HAP-1 (cell line): Measurements from ENCODE around the gene PANK4.

Experiments used
- DNase-seq, 2 experiments: peaks; one replicate each; pipeline ENCODE4 v3.0.0-alpha.2; 2016 to 2020; ENCODE audit warnings: low spot score in 2 of 2
- H3K27me3 ChIP-seq: fragments of 250-450 bp; sonication (Bioruptor Pico); 2 replicates; pipeline ENCODE4 v1.5.1; 2020; ENCODE audit warnings: low read depth, mild to moderate bottlenecking, moderate library complexity
- H3K36me3 ChIP-seq: fragments of 250-450 bp; sonication (Bioruptor Pico); replicated peaks from 2 replicates; pipeline ENCODE4 v1.5.1; 2020; ENCODE audit warnings: mild to moderate bottlenecking
- H3K4me1 ChIP-seq: fragments of 250-450 bp; sonication (Bioruptor Pico); 2 replicates; pipeline ENCODE4 v1.5.1; 2020; ENCODE audit warnings: mild to moderate bottlenecking
- H3K4me3 ChIP-seq: fragments of 250-450 bp; sonication (Bioruptor Pico); 2 replicates; pipeline ENCODE4 v1.5.1; 2020; ENCODE audit warnings: mild to moderate bottlenecking, moderate library complexity
- H3K9me3 ChIP-seq: fragments of 250-450 bp; sonication (Bioruptor Pico); 2 replicates; pipeline ENCODE4 v1.5.1; 2020; ENCODE audit warnings: mild to moderate bottlenecking, moderate library complexity
- in situ Hi-C: fragments of 300-500 bp; cut with MboI; formaldehyde crosslinking; loops from 3 replicates; pipeline ENCODE4 v1.14.3; 2020; ENCODE audit warnings: low sequenced_read_pairs, inconsistent platforms, mixed read lengths

PANK4 gene

DNA sequence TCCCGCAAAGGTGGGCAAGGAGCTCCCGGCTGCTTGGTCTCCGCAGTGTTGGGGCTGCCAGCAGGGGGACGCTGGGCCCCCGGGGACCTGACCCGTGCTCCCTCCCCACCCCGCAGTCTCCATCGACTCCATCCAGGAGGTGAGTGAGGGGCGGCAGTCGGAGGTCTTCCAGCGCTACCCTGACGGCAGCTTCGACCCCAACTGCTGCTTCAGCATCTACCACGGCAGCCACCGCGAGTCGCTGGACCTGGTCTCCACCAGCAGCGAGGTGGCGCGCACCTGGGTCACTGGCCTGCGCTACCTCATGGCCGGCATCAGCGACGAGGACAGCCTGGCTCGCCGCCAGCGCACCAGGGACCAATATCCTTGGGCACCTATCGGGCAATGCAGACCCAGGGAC, 46.8 kb downstream of the PANK4 start:
- Histone ChIP-seq H3K27me3 (no peaks in the 10 kb centered on the region; the same call in 1 of the 2 replicates), H3K4me3 (no peak overlapping the region), H3K4me1 (no peaks in the 10 kb centered on the region), H3K9me3 (no peaks in the 10 kb centered on the region), H3K36me3 (no peaks in the 10 kb centered on the region)
- no peak for DNase-seq
- in situ Hi-C loops: no loop called here

DNA sequence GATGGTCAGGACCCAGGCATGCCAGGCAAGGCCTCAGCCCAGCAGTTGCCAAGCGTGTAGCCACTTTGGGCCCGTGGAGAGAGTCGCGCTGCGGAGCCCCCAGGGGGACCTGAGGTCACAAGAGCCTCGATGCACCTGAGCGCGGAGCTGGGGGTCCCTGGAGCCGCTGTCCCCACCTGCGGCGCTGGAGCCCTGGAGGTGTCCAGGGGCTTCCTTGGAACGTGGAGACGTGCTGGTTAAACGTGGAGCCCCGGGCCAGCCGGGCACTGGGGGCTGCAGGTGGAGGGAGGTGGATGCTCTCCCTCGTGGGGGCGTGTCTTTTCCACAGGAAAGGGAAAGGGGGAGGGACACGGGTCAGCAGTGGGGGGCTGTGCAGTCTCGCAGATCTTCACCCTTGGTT, 47.2 kb downstream of the PANK4 start:
- Histone ChIP-seq H3K4me3 (no peak overlapping the region), H3K36me3 (no peaks in the 10 kb centered on the region), H3K4me1 (no peaks in the 10 kb centered on the region), H3K9me3 (no peaks in the 10 kb centered on the region), H3K27me3 (no peaks in the 10 kb centered on the region; the same call in 1 of the 2 replicates)
- in situ Hi-C loops: no loop called here
- no peak for DNase-seq

DNA sequence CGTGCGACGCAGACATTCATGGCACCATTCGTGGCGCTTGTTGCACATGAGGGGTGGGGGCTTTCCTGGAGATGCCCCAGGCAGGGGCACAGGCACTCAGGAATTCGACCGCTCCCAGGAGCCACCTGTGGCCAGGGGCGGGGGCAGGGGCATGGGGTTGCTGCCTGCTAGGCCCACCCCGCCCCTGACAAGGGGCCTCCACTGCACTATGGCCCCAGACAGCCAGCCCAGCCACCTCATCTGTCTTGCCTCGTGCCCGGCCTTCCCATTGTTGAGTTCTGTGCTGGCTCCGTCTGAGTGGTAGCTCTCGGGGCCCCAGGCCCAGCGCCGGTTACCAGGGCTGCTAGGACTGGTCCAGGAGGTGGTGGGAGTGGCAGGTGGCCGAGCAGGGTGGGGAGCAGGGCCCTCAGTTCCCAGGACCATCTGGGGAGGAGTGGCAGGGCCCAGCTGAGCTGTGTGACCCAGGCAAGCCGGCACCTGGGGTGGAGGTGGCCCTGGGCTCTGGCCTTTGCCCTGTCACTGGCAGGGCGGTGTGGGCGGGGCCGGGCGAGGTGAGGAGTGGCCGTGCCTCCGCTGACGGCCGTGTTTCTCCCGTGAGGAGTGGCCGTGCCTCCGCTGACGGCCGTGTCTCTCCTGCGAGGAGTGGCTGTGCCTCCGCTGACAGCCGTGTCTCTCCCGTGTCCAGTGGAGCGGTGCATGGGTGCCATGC, 48.5 kb downstream of the PANK4 start:
- no peak for DNase-seq
- no peak overlapping the region for H3K4me3 ChIP-seq
- no peaks in the 10 kb centered on the region for H3K9me3 ChIP-seq
- no peaks in the 10 kb centered on the region for H3K36me3 ChIP-seq
- H3K27me3 ChIP-seq: no peaks in the 10 kb centered on the region; the same call in 1 of the 2 replicates
- in situ Hi-C loops: no loop called here
- H3K4me1 ChIP-seq: no peaks in the 10 kb centered on the region

DNA sequence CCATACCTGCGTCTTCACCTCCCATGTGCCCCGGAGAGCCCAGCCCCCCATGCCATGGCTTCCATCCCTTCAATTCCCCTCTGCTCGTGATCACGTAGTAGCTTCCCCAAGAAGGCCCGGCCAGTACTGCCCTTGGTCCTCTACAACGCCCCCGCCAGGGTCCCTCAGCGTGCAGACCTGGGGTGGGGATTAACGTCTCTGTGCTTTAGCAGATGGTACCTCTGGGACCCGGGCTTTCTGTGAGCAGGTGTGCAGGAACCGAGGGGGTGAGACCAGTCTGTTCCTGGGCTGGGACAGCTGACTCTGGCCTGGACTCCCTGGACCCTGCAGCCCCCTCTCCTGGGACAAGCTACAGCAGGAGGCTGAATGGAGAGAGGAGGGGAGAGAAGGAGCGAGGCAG, 49.1 kb downstream of the PANK4 start:
- Histone ChIP-seq H3K4me1 (no peaks in the 10 kb centered on the region), H3K9me3 (no peaks in the 10 kb centered on the region), H3K27me3 (no peaks in the 10 kb centered on the region; the same call in 1 of the 2 replicates), H3K36me3 (no peaks in the 10 kb centered on the region), H3K4me3 (no peak overlapping the region)
- DNase-seq: no peak
- in situ Hi-C loops: no loop called here

DNA sequence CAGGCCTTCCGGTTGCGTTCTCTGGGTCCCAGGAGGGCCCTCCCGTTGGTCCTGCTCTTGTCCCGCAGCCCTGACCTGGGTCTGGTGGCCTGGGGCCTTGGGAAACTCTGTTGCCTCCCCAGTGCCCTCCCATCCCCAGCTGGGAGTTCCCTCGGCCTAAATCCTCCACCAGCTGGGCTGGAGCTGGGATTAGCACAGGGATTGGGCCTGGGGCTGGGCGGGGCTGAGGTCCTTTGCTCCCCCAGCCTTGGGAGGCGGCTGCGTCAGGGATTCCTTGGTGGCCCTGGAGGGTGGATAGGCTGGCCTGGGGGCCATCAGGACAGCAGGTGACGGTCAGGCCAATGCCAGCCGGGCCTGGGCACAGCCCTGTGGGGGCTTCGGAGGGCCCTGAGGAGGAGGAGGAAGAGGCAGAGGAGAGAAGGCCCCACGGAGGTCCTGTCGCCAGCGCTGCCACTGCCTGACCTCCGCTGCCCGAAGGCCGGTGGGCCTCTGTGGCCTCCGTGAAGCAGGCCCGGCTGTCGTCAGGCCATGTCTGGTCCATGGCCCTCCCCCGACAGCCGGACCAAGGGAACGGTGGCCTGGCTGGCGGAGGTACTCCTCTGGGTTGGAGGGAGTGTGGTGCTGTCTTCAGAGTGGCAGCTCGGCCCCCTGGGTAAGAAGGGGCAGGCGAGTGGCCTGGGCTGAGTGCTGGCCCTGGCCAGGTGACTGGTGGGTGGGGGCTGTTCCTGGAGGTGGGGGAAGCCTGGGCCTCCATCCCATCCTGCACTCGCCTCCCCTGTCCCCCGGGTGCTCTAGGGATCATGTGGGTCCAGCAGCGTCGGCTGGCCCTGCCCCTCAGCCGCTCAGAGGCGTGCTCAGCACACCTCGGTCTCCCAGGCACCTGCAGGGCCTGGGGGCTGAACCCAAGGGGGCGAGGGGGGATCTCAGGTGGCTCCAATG, 50.1 kb downstream of the PANK4 start, which contains the start of gene PLCH2:
Gene PLCH2 (plus strand): TSS at position 229 of the 939 bp plus-strand sequence. CDS start 300 bp downstream, at position 529.
- Histone ChIP-seq H3K4me3 (no peak within 1 kb of the TSS), H3K27me3 (peaks cover under 1% of the 10 kb centered on the region; the same call in 1 of the 2 replicates), H3K4me1 (no peaks in the 10 kb centered on the region), H3K9me3 (no peaks in the 10 kb centered on the region), H3K36me3 (no peaks in the 10 kb centered on the region)
- no peak for DNase-seq
- in situ Hi-C loops: no loop called here

DNA sequence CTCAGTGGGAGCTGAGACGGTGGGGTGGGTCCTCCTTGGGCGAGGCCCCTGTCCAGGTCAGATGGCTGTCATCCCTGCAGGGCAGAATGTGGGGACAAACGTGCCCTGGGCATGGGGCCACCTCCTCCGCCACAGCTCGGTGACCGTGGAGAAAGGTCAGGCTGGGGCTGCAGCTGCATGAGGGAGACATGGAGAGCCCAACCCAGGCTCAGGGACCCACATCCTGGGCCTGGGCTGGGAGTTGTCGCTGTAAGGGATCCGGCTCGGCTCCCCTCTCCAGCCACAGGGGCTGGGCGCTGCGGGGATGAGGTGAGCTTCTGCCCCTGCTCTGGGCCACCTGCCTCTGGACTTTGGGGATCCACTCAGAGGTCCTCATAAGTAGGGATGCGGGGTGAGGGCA, 50.8 kb downstream of the PANK4 start:
- Histone ChIP-seq H3K36me3 (no peaks in the 10 kb centered on the region), H3K27me3 (peaks cover 8% of the 10 kb centered on the region), H3K4me1 (no peaks in the 10 kb centered on the region), H3K9me3 (no peaks in the 10 kb centered on the region), H3K4me3 (no peak overlapping the region)
- in situ Hi-C loops: no loop called here
- no peak for DNase-seq

DNA sequence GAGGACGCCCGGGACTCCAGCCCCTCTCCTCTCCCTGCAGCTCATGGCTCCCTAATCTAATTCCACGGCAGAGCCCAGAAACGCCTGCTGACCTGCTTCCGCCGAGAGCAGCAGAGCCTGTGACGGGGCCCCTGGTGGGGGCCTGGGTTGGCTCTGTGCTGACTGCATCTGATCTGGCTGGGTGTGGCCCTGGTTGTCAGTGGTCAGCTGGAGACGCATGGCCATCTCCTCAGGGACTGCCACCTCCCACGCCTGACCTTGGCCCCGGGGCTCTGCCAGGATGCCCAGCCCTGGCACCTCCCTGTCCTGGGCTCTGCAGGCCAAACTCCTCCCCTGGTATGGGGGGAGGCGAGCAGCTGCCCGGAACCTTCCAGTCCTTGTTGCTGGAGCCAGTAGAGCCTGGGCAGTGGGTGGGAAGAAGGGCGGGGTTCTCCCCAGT, 51.4 kb downstream of the PANK4 start:
- Histone ChIP-seq H3K4me1 (no peaks in the 10 kb centered on the region), H3K4me3 (no peak overlapping the region), H3K9me3 (no peaks in the 10 kb centered on the region), H3K36me3 (no peaks in the 10 kb centered on the region), H3K27me3 (peaks cover 14% of the 10 kb centered on the region)
- in situ Hi-C loops: no loop called here
- DNase-seq: no peak

DNA sequence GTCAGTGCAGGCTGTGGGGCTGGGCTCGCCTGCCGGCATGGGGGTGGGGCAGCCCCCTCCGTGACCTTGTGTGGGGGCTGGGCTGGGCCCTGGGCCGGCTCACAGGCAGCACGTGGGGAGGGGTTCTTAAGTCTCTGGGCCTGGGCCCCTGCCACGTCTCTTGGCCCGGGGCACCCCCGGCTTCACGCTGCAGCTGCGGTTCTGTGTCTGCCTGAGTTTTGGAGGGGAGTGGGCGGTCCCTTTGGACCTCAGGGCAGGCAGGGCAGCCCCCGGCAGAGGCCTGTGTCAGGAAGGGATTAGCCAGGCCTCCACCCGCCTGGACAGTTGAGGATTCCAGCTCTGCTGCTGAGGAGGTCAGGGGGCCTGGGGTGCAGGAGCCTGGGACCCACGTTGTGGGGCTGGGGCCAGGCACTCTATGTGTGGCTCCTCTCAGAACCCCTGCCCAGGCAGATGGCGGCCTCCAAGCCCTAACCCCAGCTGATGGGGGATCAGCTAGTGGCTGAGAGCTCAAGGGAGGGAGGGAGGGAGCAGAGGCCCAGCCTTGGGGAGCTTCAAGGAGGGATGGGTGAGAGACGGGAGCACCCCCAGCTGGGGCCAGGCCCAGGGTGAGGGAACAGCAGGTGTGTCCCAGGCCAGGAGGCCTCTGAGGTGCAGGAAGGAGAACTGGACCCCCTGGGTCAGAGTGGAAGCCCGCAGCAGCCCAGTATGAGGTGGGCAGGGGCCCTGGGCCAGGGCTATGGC, 52.1 kb downstream of the PANK4 start:
- H3K36me3 ChIP-seq: no peaks in the 10 kb centered on the region
- peaks cover 17% of the 10 kb centered on the region for H3K27me3 ChIP-seq
- H3K4me1 ChIP-seq: no peaks in the 10 kb centered on the region
- in situ Hi-C loops: no loop called here
- DNase-seq: no peak
- no peak overlapping the region for H3K4me3 ChIP-seq
- H3K9me3 ChIP-seq: no peaks in the 10 kb centered on the region

DNA sequence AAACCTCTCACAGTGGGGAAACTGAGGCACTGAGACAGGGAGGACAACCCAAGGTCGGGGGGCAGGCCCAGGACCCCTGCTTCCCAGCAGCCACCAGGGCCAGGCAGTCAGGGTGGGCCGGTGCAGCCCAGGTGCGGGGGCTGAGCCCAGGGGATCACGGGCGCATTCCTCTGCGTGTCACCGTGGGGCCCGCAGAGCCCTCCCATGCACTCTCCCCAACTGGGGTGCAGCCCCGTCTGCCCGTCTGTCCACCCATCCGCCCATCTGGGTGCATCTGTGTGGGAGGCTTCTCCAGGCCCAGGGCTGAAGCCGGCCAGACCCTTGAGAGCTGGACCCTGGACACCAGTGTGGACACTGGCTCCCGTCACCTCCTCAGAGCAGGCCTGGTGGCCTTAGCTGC, 53.2 kb downstream of the PANK4 start:
- Histone ChIP-seq H3K27me3 (peaks cover 17% of the 10 kb centered on the region), H3K9me3 (no peaks in the 10 kb centered on the region), H3K4me3 (no peak overlapping the region), H3K4me1 (no peaks in the 10 kb centered on the region), H3K36me3 (no peaks in the 10 kb centered on the region)
- in situ Hi-C loops: no loop called here
- no peak for DNase-seq

DNA sequence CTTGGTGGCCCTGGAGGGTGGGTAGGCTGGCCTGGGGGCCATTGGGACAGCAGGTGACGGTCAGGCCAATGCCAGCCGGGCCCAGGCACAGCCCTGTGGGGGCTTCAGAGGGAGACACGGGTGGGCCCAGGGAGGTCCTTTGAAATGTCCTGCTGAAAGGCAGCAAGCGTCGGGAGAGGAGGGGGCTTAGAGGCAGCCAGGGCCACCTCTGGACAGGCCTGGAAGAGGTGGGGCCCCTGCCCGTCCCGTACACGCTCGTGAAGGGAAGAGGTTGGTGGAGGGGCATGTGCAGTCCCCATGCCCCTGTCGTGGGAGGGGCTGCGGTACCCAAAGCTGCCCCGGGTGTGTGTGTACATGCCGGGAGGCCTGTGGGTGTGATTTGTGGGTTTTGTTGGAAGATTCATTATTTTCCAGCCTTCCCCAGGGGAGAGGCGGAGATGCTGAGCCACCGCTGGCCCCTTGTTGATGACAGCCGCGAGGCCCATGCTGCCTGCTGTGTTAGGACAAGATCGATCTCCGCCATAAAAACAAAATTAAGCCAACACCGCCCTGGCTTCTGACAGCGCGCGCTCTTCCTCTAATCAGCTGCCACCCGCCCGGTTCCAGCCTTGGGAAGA, 53.7 kb downstream of the PANK4 start:
- no peaks in the 10 kb centered on the region for H3K9me3 ChIP-seq
- no peaks in the 10 kb centered on the region for H3K36me3 ChIP-seq
- peaks cover 17% of the 10 kb centered on the region for H3K27me3 ChIP-seq
- no peak for DNase-seq
- H3K4me3 ChIP-seq: no peak overlapping the region
- H3K4me1 ChIP-seq: no peaks in the 10 kb centered on the region
- in situ Hi-C loops: no loop called here

DNA sequence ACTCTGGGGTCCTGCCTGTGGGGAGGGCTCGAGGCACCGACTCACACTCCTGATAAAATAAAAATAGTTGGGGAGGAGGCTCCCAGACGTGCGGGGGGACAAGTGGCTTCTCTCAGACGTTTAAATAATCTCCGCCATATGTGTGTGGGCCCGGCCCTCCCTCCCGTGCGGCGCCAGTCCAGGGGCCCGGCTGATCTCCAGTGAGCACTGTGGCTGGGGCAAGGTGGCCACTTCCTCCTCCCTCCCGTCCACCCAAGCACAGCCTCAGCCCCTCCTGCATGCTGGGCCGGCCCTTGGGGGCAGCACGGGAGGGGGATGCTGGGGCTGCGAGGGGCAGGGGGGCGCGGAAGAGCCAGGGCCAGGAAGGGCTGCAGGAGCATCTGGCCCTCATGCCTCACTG, 54.3 kb downstream of the PANK4 start:
- DNase-seq: no peak
- Histone ChIP-seq H3K27me3 (peaks cover 17% of the 10 kb centered on the region), H3K9me3 (no peaks in the 10 kb centered on the region), H3K4me3 (no peak overlapping the region), H3K4me1 (no peaks in the 10 kb centered on the region), H3K36me3 (no peaks in the 10 kb centered on the region)
- in situ Hi-C loops: no loop called here

DNA sequence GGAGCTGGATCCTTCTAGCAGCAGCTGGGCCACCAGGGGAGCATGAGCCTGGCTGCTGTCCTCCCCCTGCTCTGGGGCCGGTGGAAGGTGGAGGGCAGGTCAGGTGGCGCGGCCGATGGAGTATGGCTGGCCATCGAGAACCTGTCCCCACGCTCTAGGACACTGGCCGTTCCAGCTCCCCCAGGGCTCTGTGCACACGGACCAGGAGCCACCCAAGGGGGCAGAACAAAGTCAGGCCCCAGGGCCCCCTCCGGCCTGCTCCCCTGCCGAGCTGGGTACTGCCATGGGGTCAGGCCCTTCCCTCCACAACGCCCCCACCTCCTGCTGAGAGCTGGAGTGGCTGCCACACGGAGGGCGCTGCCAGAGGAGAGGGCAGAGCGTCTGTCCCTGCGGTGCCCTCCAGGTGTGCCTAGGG, 54.8 kb downstream of the PANK4 start:
- H3K4me3 ChIP-seq: no peak overlapping the region
- no peaks in the 10 kb centered on the region for H3K9me3 ChIP-seq
- peaks cover 17% of the 10 kb centered on the region for H3K27me3 ChIP-seq
- in situ Hi-C loops: no loop called here
- H3K36me3 ChIP-seq: no peaks in the 10 kb centered on the region
- DNase-seq: no peak
- no peaks in the 10 kb centered on the region for H3K4me1 ChIP-seq

DNA sequence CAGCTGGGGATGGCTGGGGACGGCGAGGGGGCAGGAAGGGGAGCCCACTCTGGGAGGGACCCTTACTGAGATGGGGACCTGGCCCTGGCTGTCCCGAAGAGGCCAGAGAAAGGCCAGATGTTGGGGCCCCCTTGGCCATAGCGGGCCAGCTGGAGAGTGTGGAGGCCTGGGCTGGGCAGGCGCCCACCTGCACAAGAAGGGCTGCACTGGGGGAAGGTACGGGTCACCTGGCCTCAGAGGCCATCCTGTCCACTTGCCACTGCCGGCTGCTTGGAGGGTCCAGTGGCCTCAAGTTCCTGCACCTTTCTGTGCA, 55.3 kb downstream of the PANK4 start:
- DNase-seq: no peak
- no peaks in the 10 kb centered on the region for H3K9me3 ChIP-seq
- in situ Hi-C loops: no loop called here
- peaks cover 19% of the 10 kb centered on the region for H3K27me3 ChIP-seq
- H3K4me3 ChIP-seq: no peak overlapping the region
- no peaks in the 10 kb centered on the region for H3K4me1 ChIP-seq
- H3K36me3 ChIP-seq: no peaks in the 10 kb centered on the region
